Kidney (tissue), 14 donors: ENCODE data around the gene NENF. TPM values are rescaled to one million over a fixed set of nuclear protein-coding genes. Genes with fewer than 3 reads are reported as not detected.
A peak's percentile ranks its signal among the peaks of the same experiment; 100 is the strongest.

Experiments used
- DNase-seq, 5 donors: peaks; one replicate each; pipeline ENCODE4 v3.0.0-alpha.2; 2013 to 2020
- FAIRE-seq: peaks from 2 replicates; lab custom pipeline; 2012; peaks lifted over from hg19 to GRCh38; lab: Jason Lieb, UNC
- H3K27ac ChIP-seq, 2 donors: one replicate each; pipeline ENCODE4 v1.7.0; 2013; ENCODE audit warnings: low read depth in 2 of 2, low read length in 2 of 2, inconsistent platforms in 1 of 2
- H3K27me3 ChIP-seq: one replicate; pipeline ENCODE4 v1.7.1; 2013; ENCODE audit warnings: low read length, inconsistent platforms; ENCODE audit not compliant: control insufficient read depth, insufficient read depth
- H3K36me3 ChIP-seq, 3 donors: one replicate each; pipeline versions ENCODE4 v1.7.0 to v1.7.1; 2013; ENCODE audit warnings: low read length in 3 of 3, control low read depth in 1 of 3, inconsistent platforms in 1 of 3; ENCODE audit not compliant: insufficient read depth in 3 of 3, control insufficient read depth in 2 of 3
- H3K4me1 ChIP-seq, 3 donors: one replicate each; pipeline versions ENCODE4 v1.7.0 to v1.7.1; 2013; ENCODE audit warnings: low read length in 3 of 3, inconsistent platforms in 1 of 3, low read depth in 1 of 3; ENCODE audit not compliant: control insufficient read depth in 2 of 3, insufficient read depth in 2 of 3
- H3K4me3 ChIP-seq, 3 donors: one replicate each; pipeline versions ENCODE4 v1.7.0 to v1.8.1; 2013; ENCODE audit warnings: low read length in 3 of 3, control low read depth in 1 of 3, inconsistent platforms in 1 of 3
- H3K9ac ChIP-seq, 3 donors: one replicate each; pipeline versions ENCODE4 v1.7.0 to v1.7.1; 2013; ENCODE audit warnings: low read length in 3 of 3, control low read depth in 1 of 3, inconsistent platforms in 1 of 3
- H3K9me3 ChIP-seq, 3 donors: one replicate each; pipeline versions ENCODE4 v1.7.0 to v1.7.1; 2013; ENCODE audit warnings: low read length in 3 of 3, control low read depth in 1 of 3, inconsistent platforms in 1 of 3; ENCODE audit not compliant: control insufficient read depth in 2 of 3, insufficient read depth in 1 of 3
- intact Hi-C: fragments of 100-400 bp; cut with DNase I; formaldehyde crosslinking; loops from one replicate; pipeline ENCODE4 v1.11.1; 2022
- polyA plus RNA-seq: library from polyadenylated mRNA; stranded (reverse); fragments of 350-450 nt; fragmentation: Illumina TruSeq; extraction: RNeasy Lipid Tissue Mini Kit (QIAGEN cat#74804); gene quantifications from one replicate; pipeline ENCODE4 v1.2.3, GENCODE V29; 2014; ENCODE audit warnings: low read depth, low replicate concordance; ENCODE audit not compliant: insufficient read depth
- total RNA-seq: library from RNA; stranded (reverse); fragmentation: NEBNext Ultra II Directional; extraction: Animal tissue kit (Norgen Biotek cat#: 25700); gene quantifications from one replicate; pipeline ENCODE4 v1.2.1, GENCODE V29; 2021
- TF ChIP-seq, protein P1 (sequence below): IDR thresholded peaks from 3 replicates; pipeline ENCODE4 v1.5.1; 2012; ENCODE audit warnings: mild to moderate bottlenecking, moderate library complexity, borderline replicate concordance; ENCODE audit not compliant: insufficient read depth; ENCODE audit errors: extremely low read depth
- donor health status: control.
- donor health status: control.
- donor health status: control.
- donor health status: control.
- donor health status: control.
- donor health status: DM: yes; HTN: yes; CAD: no.
- donor health status: Normal renal cell carcinoma (clear cell type).

Gene NENF
- total and polyA plus RNA-seq, 2 donors from 2014 or later: 63.0 to 210 TPM

- Histone ChIP-seq H3K4me1 (peaks cover 0 to 8% (median 2%) of the 10 kb centered on the region in 3 donors), H3K27me3 (no peaks in the 10 kb centered on the region), H3K9ac (no peak overlapping the region), H3K4me3 (no peak overlapping the region), H3K27ac (peak overlapping the region in 1 of 2 donors; percentile 3), H3K36me3 (no peaks in the 10 kb centered on the region), H3K9me3 (no peaks in the 10 kb centered on the region)
- TF ChIP-seq, protein P1, sequence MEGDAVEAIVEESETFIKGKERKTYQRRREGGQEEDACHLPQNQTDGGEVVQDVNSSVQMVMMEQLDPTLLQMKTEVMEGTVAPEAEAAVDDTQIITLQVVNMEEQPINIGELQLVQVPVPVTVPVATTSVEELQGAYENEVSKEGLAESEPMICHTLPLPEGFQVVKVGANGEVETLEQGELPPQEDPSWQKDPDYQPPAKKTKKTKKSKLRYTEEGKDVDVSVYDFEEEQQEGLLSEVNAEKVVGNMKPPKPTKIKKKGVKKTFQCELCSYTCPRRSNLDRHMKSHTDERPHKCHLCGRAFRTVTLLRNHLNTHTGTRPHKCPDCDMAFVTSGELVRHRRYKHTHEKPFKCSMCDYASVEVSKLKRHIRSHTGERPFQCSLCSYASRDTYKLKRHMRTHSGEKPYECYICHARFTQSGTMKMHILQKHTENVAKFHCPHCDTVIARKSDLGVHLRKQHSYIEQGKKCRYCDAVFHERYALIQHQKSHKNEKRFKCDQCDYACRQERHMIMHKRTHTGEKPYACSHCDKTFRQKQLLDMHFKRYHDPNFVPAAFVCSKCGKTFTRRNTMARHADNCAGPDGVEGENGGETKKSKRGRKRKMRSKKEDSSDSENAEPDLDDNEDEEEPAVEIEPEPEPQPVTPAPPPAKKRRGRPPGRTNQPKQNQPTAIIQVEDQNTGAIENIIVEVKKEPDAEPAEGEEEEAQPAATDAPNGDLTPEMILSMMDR: no peak
- FAIRE-seq (no peak), DNase-seq (peak in 1 of 5 donors; percentile 43)
- intact Hi-C loops: no loop called here
Observed at GRCh38 chr1:212482637-212483441, 50.1 kb downstream of the NENF start.

DNA sequence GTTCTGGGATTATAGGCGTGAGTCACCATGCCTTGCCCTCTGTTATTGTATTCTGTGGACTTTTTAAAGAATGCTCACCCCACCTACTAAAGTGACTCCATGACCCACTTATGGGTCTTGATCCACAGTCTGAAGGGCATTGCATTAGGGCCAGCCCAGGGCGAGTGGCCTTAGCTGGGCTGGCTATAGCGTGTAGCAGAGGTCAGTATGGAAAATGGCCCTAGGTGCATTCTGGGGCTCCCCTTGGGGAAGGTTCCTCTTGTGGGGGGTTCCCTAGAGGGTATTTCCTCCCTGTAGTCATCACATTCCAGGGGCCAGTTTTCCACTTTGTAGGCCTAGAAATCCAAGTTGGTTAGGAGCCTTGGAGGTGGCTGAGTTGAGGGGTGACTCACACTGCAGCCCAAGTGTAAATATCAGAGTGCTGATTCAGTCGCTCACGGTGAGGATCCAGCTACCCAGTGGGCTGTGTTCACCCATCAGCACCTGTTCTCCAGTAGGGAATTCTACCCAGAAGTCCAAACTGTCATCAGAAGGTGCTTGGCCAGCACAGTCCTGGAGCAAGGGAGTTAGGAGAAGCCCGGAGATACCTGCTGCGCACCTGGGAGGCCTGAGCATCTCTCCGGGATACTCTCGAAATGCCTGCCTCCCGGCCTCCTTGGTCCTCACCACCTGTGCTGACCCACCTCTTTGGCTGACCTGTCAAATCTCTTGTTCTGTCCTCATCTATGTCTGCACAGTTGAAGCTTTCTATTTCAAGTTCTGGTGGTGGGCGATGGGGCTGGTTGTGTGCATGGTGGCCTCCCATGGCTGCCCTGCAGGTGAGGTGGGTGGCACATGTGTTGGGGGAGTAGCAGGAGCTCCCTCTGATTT lies 52.2 kb downstream of the NENF start:
- intact Hi-C loops: no loop called here
- H3K36me3 ChIP-seq: no peaks in the 10 kb centered on the region
- no peaks in the 10 kb centered on the region for H3K9me3 ChIP-seq
- peaks cover 0 to 8% (median 2%) of the 10 kb centered on the region in 3 donors for H3K4me1 ChIP-seq
- H3K9ac ChIP-seq: no peak overlapping the region
- no peak overlapping the region for H3K27ac ChIP-seq
- no peak for FAIRE-seq
- H3K4me3 ChIP-seq: no peak overlapping the region
- no peak for DNase-seq
- TF ChIP-seq, protein P1: no peak
- no peaks in the 10 kb centered on the region for H3K27me3 ChIP-seq

- intact Hi-C loops: no loop called here
- Histone ChIP-seq H3K4me1 (peaks cover 0 to 8% (median 2%) of the 10 kb centered on the region in 3 donors), H3K27ac (no peak overlapping the region), H3K4me3 (no peak overlapping the region), H3K27me3 (no peaks in the 10 kb centered on the region), H3K36me3 (no peaks in the 10 kb centered on the region), H3K9me3 (no peaks in the 10 kb centered on the region), H3K9ac (no peak overlapping the region)
- FAIRE-seq (no peak), DNase-seq (no peak)
- TF ChIP-seq, protein P1: no peak
Observed at GRCh38 chr1:212485571-212485912, 52.8 kb downstream of the NENF start.
